ENCODE results near the gene NEUROD4. TPM values are rescaled to one million over a fixed set of nuclear protein-coding genes. Genes with fewer than 3 reads are reported as not detected.
A peak's percentile ranks its signal among the peaks of the same experiment; 100 is the strongest.

NEUROD4 gene
- total RNA-seq, 1 experiment from 2014 or later, result not detected

DNA sequence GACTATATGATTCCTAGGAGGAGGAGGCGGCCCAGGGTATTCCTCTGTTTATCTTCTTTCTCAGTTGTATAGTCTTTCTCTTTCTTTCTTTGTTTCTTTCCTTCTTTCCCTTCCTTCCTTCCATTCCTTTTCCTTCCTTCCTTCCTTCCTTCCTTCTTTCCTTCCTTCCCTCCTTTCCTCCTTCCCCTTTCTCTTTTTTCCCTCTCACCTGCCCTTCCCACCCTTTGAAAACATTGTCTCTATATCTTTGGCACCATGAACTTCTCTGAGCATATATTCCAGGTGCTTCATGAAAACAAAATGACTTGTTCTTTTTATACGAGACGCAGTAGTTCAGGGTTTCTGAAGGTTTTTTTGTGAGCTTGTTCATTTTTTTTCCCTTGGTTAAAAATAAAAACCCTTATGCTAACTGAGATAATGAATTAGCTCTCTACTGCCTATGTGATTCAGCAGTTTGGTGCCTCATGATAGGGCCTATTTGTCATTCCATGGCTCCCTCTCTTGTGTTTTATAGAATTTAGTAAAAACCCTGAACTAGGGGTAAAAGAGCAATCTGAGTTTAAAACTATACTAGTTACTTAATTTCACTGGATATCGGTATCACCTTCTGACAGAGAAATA, 32.1 kb upstream of the NEUROD4 start:
- H3K9me3 ChIP-seq (ENCODE audit: low read length), result no peaks in the 10 kb centered on the region
- H3K9me2 ChIP-seq (replicated peaks; ENCODE audit: low read length), result no peaks in the 10 kb centered on the region
- no peak overlapping the region for H3K27ac ChIP-seq (ENCODE audit: low read length)
- POLR2A ChIA-PET (ENCODE audit: unreplicated experiment), result no interaction called here
- H3K4me2 ChIP-seq (ENCODE audit: low read length), result no peak overlapping the region
- DNase-seq, result no peak
- no peaks in the 10 kb centered on the region for H3K36me3 ChIP-seq (ENCODE audit: low read depth, low read length)
- H4K20me1 ChIP-seq (ENCODE audit: low read length), result no peaks in the 10 kb centered on the region
- H3F3A ChIP-seq (ENCODE audit: low read length, unreplicated experiment), result no peaks in the 10 kb centered on the region
- H3K9ac ChIP-seq (ENCODE audit: low read length), result no peak overlapping the region
- H2AFZ ChIP-seq (ENCODE audit: low read length), result no peak overlapping the region
- no peaks in the 10 kb centered on the region for H3K4me1 ChIP-seq (ENCODE audit: insufficient read depth, low read length)
- CTCF ChIA-PET, result no interaction called here
- no peak overlapping the region for H3K4me3 ChIP-seq (ENCODE audit: low read length)
- no peaks in the 10 kb centered on the region for H3K79me2 ChIP-seq (ENCODE audit: low read length)
- peaks cover 85% of the 10 kb centered on the region for H3K27me3 ChIP-seq (ENCODE audit: low read length)
- no peak for ATAC-seq
- BruUV-seq (replicated peaks), result no TSS peak
- intact Hi-C loops (cut with micrococcal nuclease), result no loop called here
- TF ChIP-seq EZH2phosphoT487 (IDR thresholded peaks at IDR 0.05; ENCODE audit: borderline replicate concordance, low read length) (no peak), EZH2 (IDR thresholded peaks at IDR 0.05; ENCODE audit: low read length, unreplicated experiment) (no peak)
- TF ChIP-seq, protein P1, sequence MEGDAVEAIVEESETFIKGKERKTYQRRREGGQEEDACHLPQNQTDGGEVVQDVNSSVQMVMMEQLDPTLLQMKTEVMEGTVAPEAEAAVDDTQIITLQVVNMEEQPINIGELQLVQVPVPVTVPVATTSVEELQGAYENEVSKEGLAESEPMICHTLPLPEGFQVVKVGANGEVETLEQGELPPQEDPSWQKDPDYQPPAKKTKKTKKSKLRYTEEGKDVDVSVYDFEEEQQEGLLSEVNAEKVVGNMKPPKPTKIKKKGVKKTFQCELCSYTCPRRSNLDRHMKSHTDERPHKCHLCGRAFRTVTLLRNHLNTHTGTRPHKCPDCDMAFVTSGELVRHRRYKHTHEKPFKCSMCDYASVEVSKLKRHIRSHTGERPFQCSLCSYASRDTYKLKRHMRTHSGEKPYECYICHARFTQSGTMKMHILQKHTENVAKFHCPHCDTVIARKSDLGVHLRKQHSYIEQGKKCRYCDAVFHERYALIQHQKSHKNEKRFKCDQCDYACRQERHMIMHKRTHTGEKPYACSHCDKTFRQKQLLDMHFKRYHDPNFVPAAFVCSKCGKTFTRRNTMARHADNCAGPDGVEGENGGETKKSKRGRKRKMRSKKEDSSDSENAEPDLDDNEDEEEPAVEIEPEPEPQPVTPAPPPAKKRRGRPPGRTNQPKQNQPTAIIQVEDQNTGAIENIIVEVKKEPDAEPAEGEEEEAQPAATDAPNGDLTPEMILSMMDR (conservative IDR thresholded peaks at IDR 0.05; ENCODE audit: low read depth, low read length), result no peak

DNA sequence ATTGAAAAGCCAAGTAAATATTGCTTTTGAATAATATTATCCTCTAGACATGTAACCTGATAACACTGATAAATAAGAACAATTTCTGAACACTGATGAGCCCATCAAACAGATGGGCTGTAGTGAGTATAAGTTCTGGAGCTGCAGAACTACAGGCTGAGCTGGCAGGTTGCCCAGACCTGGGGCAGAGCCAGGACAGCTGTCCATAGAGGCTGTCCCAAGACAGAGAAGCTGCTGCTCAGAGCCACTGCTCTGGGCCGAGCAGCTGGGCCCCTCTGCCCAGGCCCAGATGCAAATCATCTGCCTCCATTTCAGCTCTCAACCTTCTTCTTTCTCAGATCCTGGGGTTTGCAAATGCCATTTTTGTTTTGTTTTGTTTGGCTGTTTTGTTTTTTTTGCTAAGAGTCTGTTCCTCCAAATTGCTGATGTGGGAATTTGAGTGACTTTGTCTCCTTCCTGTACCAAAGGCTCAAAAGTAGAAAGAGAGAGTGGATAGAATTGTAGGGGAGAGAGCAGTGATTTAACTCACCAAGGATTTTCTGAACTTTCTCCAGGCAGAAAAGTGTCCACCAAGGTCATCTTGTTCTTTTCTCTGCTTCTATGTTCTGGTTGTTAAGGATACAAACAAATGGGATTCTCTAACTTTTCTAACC, 31.2 kb upstream of the NEUROD4 start:
- POLR2A ChIA-PET (ENCODE audit: unreplicated experiment), result no interaction called here
- no peaks in the 10 kb centered on the region for H3K9me3 ChIP-seq (ENCODE audit: low read length)
- intact Hi-C loops (cut with micrococcal nuclease), result no loop called here
- H4K20me1 ChIP-seq (ENCODE audit: low read length), result no peaks in the 10 kb centered on the region
- H2AFZ ChIP-seq (ENCODE audit: low read length), result no peak overlapping the region
- H3K27me3 ChIP-seq (ENCODE audit: low read length), result peaks cover 77% of the 10 kb centered on the region
- H3F3A ChIP-seq (ENCODE audit: low read length, unreplicated experiment), result no peaks in the 10 kb centered on the region
- CTCF ChIA-PET, result no interaction called here
- H3K79me2 ChIP-seq (ENCODE audit: low read length), result no peaks in the 10 kb centered on the region
- H3K4me2 ChIP-seq (ENCODE audit: low read length), result no peak overlapping the region
- no peak overlapping the region for H3K27ac ChIP-seq (ENCODE audit: low read length)
- TF ChIP-seq EZH2 (IDR thresholded peaks at IDR 0.05; ENCODE audit: low read length, unreplicated experiment) (no peak), EZH2phosphoT487 (IDR thresholded peaks at IDR 0.05; ENCODE audit: borderline replicate concordance, low read length) (no peak)
- TF ChIP-seq, protein P1 (conservative IDR thresholded peaks at IDR 0.05; ENCODE audit: low read depth, low read length), result no peak
- no peaks in the 10 kb centered on the region for H3K36me3 ChIP-seq (ENCODE audit: low read depth, low read length)
- H3K4me1 ChIP-seq (ENCODE audit: insufficient read depth, low read length), result no peaks in the 10 kb centered on the region
- DNase-seq (peak; percentile 26), ATAC-seq (no peak)
- no peak overlapping the region for H3K9ac ChIP-seq (ENCODE audit: low read length)
- H3K4me3 ChIP-seq (ENCODE audit: low read length), result no peak overlapping the region
- no peaks in the 10 kb centered on the region for H3K9me2 ChIP-seq (replicated peaks; ENCODE audit: low read length)
- BruUV-seq (replicated peaks), result no TSS peak

DNA sequence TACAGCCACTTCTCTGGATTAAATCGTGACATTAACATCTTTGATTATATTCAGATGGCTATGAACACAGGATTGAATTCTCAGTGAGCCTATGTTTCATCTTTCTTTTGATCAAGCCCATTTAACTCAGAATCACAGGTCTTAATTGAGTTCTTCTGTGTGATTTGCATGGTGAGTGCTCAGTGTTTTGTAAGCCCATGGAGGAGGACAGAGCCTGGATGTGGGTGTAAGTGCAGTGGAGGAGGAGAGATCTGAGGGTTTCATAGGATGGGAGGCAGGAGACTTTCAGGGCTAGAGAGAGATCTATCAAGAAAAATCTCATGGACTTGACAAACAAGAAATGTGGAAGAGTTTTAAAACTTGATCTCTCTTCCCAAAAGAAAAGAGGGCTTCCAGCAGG, 29.9 kb upstream of the NEUROD4 start:
- intact Hi-C loops (cut with micrococcal nuclease), result no loop called here
- Histone ChIP-seq H2AFZ (ENCODE audit: low read length) (no peak overlapping the region), H3K4me1 (ENCODE audit: insufficient read depth, low read length) (no peaks in the 10 kb centered on the region), H3K9me2 (replicated peaks; ENCODE audit: low read length) (no peaks in the 10 kb centered on the region), H3K9me3 (ENCODE audit: low read length) (no peaks in the 10 kb centered on the region), H3K36me3 (ENCODE audit: low read depth, low read length) (no peaks in the 10 kb centered on the region), H3K79me2 (ENCODE audit: low read length) (no peaks in the 10 kb centered on the region), H3K27me3 (ENCODE audit: low read length) (peaks cover 68% of the 10 kb centered on the region), H3K4me2 (ENCODE audit: low read length) (no peak overlapping the region), H3K27ac (ENCODE audit: low read length) (no peak overlapping the region), H3K4me3 (ENCODE audit: low read length) (no peak overlapping the region), H3F3A (ENCODE audit: low read length, unreplicated experiment) (no peaks in the 10 kb centered on the region), H4K20me1 (ENCODE audit: low read length) (no peaks in the 10 kb centered on the region), H3K9ac (ENCODE audit: low read length) (no peak overlapping the region)
- ChIA-PET POLR2A (ENCODE audit: unreplicated experiment) (no interaction called here), CTCF (no interaction called here)
- no TSS peak for BruUV-seq (replicated peaks)
- DNase-seq (no peak), ATAC-seq (no peak)
- TF ChIP-seq, protein P1 (conservative IDR thresholded peaks at IDR 0.05; ENCODE audit: low read depth, low read length), result no peak
- TF ChIP-seq EZH2phosphoT487 (IDR thresholded peaks at IDR 0.05; ENCODE audit: borderline replicate concordance, low read length), result no peak

Data from PC-3 (cell line).